GM19099 (cell line): ENCODE data around the gene NUP62.

Source experiments
- POLR2A ChIP-seq: IDR thresholded peaks from 3 replicates; pipeline ENCODE4 v1.6.1; 2011; ENCODE audit warnings: low read depth; ENCODE audit not compliant: insufficient read length; ENCODE audit errors: extremely low read depth

The NUP62 gene

DNA sequence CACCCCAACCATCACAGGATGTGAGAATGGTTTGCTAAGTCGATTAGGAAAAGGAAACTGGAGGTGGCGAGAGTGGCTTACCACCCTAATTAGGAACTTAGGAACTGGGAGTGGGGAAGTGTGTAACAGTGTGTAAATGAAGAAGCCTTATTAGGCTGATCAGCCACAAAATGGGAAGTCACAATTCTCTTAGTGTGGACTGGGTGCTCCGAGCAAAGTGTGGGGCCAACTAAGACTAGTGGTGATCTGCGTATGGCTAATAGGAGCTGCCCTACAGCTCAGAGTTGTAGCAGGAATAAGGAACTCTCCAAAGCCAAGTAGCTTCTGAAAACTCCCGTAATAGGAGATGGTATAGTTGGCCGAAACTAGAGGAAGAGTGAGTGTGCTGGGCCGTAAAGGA lies 24.1 kb upstream of the NUP62 start:
- TF ChIP-seq POLR2A: no peak

DNA sequence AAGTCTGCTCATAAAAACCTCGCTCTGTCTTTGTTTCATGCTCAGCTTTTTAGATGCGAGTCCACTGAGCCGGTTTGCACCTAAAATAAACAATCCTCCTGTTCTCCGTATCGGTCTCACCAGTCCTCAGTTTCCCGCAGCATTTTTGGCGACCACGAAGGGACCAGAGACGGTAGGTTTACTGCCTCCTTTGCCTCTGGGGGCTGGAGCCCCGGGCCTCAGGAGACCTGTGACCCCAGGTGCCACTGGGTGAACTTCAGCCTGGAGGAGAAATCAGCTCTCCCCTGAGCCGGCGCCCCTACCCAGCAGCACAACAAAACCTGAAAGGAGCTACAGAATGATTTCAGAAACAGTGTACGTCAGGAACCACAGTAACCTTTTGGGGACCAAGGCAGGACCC lies 23.6 kb upstream of the NUP62 start:
- TF ChIP-seq POLR2A: no peak

DNA sequence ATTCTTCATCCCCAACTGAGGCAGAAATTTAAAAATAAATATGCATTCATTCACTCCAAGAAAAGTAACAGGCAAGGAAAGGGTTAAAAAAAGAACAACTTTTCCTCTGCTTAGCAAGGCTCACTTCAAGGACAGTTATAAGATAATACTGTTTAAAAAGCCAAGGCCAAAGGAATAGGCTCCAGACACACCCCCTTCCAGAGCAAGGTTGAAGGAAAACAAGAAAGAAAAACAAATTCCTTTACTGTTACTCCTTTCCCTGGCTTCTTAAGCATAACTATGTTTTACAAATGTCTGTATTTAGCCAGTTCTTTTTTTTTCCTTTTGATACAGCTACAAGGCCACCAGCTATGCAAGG lies 23.2 kb upstream of the NUP62 start:
- no peak for TF ChIP-seq POLR2A

- no peak for TF ChIP-seq POLR2A
These were observed 22.6 kb upstream of the NUP62 start for GRCh38 chr19:49951806-49952478.

- no peak for TF ChIP-seq POLR2A
These were observed 21.7 kb upstream of the NUP62 start for GRCh38 chr19:49950956-49951526.

DNA sequence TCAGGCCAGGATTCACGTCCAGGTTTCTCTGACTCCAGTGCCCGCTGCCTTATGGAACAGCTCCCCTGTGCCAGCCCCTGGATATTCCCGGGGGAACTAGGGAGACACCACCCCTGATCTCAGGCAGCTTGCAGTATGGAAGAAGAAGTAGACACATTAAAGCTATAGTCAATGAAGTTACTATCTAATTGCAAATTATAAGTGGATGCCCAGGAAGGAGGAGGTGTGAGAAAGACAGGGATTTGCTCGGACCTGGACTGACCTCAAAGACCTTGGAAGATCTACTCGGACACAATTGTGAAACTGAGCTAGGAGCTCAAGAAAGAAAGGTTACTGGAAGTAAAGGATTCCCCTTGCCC lies 21.3 kb upstream of the NUP62 start:
- no peak for TF ChIP-seq POLR2A

DNA sequence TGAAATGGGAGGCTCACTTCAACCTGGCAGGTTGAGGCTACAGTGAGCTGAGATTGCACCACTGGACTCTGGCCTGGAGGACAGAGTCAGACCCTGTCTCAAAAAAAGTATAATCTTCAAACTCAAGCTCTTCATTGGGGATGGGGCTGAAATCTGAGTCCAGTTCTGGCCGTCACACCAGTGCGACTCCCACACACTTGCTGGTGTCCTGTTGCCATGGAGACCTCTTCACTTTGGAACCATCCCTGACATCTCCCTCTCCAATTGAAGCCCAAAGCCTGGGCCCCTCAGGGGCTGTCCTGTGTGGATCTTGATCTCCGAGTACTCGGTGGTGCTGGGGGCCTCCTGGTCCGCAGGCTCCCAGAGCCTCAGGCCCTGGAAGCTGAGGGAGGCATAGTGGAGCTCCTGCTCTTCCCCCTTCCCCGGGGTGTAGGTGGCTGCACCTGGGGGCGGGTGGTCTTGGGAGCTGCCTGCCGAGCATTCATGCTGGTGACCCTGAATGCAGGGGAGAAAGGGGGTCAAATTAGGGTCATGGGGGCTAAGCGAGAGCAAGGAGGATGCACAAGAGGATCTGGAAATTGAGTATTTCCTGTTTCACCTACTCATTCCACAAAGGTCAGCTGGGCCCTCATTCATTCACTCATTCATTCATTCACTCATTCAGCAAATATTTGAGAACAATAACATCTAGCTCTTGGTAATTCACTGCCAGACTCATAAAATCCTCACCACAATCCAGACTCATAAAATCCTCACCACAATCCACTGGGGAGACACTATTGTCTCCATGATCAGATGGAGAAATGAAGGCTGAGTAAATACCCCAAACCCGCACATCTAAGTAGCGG lies 20.7 kb upstream of the NUP62 start:
- TF ChIP-seq POLR2A: no peak

- TF ChIP-seq POLR2A: no peak
These were observed 17.1 kb upstream of the NUP62 start for GRCh38 chr19:49946415-49946814.

DNA sequence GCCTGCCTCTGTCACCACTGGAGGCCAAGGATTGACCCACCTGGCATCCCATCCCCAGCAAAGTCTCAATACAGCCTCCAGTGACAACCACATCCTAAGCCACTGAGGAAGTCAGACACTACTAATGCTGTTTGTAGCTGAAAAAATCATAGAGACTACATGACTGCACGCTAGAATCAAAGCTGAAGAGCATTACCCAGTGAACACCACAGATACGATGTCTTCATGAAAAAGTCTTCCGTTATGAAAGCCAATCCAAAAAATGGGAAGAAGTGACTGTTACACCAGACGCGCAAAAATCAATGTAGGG lies 11.1 kb upstream of the NUP62 start:
- TF ChIP-seq POLR2A: no peak

DNA sequence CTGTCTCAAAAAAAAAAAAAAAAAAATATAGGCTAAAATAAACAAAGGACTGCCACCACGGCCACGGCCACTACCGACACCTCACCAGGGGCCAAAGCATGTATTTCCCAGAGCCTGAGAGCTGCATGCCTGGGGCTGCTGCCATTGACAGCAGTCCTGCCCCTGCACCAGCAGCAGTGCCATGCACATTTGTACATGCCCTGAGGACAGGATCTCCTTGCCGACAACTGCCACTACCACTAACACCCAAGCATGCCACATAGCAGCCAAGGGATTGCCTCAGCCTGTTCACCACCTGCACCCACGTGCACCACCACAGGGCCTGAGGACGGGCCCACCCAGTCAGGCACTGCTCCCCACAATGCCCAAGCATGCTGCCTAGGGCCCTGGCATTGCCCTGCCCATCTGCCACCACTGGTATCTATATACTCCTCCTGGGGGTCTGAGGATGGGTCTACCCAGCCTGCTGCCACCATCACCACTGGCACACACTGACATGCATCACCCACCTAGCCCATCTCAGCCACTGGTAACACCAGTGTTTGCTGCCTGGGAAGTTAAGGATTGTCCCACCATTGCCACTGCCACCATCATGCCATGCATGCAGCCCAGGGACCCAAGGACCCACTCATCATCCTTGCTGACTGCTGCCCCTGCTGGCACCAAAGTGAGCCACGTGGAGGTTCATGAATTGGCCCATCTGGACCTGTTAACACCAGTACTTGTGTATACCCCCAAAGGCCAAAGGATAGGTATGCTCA lies 10.6 kb upstream of the NUP62 start:
- no peak for TF ChIP-seq POLR2A

- no peak for TF ChIP-seq POLR2A
These were observed 9.4 kb upstream of the NUP62 start for GRCh38 chr19:49938662-49939061.

- TF ChIP-seq POLR2A: no peak
These were observed 8.6 kb upstream of the NUP62 start for GRCh38 chr19:49937750-49938381.

- TF ChIP-seq POLR2A: no peak
These were observed 7.2 kb upstream of the NUP62 start for GRCh38 chr19:49936549-49936948.

GRCh38 chr19:49933643-49934042 lies 4.3 kb upstream of the NUP62 start:
- no peak for TF ChIP-seq POLR2A

- TF ChIP-seq POLR2A: no peak
These were observed 3.4 kb upstream of the NUP62 start for GRCh38 chr19:49932731-49933131.
